HG03196 (cell line): ENCODE measurements around the gene FCHSD2.

ENCODE experiments used
- ATAC-seq: cut with Tn5 transposase; IDR thresholded peaks from one replicate; pipeline ENCODE4 v1.9.1; 2021; ENCODE audit not compliant: unreplicated experiment

Gene FCHSD2

DNA sequence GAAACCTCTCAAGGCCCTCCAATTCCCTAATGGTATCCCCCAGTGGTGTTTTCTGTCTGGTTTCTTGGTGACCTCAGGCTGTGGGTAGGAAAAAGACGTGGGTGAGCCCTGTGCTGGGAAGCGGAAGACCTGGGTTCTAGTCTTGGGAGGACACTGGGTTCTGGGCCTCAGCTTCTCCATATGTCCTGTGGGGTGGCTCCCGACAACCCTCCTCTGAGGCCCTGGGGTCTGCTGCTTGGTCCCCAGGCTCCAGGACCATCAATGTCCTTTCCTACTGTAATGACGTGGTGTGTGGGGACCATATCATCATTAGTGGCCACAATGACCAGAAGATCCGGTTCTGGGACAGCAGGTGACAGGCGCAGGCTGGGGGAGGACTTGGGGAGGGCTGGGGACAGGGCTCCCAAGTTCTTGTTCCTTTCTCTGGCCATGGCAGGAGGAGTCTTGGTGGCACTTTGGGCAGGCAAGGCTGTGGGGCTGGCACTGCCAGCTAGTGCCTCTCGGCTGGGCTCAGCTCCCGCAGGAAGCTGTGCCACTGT, 315.1 kb downstream of the FCHSD2 start:
- no peak for ATAC-seq

DNA sequence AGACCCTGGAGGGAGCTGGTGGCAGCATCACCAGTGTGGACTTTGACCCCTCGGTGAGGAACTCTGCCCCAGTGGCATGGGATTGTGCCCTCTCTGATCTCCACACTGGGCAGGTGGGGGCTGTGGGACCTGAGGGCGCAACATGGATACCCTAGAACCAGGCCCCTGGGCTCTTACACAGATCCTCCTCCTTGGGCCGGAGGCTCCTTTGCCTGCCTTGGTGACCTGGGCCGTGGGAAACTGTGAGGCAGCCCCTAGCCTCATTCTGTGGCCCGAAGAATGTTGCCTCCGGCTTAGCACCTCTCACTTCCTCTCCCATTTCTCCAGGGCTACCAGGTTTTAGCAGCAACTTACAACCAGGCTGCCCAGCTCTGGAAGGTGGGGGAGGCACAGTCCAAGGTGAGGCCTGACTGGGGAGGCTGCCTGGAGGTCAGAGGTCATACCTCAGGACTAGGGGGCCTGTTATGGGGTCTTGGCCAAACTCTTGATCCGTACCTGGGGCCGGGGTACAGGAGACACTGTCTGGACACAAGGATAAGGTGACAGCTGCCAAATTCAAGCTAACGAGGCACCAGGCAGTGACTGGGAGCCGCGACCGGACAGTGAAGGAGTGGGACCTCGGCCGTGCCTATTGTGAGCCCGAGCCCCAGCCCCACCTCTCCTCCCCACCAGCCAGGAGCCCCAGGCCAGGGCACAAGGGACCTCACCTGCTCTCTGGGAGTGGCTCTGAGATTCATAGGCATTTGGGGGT, 315.8 kb downstream of the FCHSD2 start:
- ATAC-seq, result no peak

DNA sequence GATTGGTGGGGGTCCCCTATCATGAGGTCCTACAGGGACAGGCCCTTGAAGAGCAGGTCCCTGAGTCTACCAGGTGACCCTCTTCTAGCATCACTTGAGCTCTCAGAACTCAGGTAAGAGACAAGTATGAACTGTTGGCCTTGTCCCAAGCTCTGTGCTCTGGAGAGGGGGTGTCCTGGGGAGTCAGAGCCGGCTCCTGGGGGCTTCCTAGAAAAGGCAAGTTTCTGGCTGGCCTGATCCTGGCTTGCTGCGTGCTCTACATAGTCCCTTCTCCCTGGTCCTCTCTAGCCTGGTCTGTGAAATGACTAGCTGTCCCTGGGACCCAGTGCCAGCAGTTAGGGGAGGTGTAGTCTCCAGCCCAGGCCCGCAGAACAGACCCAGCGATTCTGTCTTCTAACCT, 316.5 kb downstream of the FCHSD2 start:
- ATAC-seq, result no peak

DNA sequence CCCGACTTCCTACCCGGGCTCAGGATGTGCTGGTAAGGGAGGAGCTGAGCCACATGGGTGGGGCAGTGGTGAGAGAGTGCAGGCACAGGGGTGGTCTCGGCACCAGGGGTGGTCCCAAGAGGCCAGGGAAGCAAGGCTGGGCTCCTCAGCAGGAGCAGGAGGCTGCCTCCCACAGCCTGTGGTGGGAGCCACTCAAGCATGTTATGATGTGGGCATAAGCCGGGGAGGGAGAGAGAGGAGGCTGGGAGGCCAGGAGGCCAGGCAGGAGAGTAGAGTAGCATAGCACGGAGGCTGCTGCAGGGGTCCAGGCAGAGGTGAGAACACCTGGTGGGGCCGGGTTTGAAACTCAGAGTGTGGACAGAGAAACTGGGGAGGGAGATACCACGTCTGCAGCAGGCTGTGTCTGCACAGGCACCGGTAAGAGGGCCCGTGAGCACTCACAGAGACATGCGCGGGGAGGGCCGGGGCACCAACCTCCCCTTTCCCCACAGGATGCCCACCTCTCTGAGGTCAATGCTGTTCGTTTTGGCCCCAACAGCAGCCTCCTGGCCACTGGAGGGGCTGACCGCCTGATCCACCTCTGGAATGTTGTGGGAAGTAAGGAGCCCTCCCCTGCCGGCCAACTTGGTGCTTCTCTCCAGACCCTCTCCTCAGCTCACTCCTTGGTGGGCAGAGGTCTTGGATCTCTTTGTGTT, 317.2 kb downstream of the FCHSD2 start:
- ATAC-seq, result no peak

DNA sequence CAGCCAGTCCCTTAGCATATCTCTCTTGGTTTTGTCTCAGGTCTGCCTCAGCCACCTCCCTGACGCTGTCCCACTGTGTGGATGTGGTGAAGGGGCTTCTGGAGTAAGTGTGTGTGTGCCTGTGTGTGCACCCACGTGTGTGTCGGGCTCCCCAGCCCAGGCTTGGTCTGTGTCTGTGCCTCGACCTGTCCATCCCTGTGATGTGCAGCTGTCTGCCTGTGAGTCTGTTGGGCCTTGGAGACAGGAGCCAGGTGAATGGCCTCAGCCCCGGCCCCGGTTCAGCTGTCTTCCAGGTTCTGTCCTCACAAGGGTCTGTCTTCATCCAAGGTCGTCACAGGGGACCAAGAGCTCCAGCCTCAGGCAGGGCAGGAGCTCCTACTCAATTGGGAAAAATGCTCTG, 318.1 kb downstream of the FCHSD2 start:
- ATAC-seq, result no peak

DNA sequence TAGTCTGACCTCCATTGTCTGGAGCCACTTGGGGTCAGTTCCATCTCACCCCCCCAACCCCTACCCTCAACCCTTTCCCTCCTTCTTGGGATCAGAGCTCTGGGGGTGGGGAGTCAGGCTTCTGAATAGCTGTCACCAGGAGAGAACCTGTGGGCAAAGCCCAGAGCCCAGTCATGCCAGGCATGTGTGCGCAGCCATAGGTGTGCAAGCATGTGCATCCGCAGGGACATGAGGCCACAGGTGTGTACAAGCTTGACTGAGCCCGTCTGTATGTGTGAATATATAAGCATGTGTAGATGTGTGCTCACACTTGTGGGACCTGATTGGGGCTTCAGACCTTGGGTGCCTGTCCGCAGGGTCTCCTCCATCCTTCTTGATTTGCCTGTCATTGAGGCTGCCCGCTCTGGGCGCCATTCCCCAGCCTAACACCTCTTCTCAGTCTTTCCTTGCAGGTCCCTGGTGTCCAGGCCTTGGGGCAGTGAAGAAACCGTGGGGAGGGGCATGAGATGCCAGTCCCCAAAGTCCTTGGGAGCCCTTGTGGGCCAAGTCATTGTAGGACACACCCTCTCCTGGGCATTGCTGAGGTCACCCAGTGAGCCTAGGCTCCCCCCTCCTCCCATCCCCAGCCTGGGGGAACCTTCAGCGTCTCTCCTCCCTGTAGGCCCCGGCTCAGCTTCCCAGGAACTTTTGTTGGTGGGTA, 318.9 kb downstream of the FCHSD2 start:
- no peak for ATAC-seq

DNA sequence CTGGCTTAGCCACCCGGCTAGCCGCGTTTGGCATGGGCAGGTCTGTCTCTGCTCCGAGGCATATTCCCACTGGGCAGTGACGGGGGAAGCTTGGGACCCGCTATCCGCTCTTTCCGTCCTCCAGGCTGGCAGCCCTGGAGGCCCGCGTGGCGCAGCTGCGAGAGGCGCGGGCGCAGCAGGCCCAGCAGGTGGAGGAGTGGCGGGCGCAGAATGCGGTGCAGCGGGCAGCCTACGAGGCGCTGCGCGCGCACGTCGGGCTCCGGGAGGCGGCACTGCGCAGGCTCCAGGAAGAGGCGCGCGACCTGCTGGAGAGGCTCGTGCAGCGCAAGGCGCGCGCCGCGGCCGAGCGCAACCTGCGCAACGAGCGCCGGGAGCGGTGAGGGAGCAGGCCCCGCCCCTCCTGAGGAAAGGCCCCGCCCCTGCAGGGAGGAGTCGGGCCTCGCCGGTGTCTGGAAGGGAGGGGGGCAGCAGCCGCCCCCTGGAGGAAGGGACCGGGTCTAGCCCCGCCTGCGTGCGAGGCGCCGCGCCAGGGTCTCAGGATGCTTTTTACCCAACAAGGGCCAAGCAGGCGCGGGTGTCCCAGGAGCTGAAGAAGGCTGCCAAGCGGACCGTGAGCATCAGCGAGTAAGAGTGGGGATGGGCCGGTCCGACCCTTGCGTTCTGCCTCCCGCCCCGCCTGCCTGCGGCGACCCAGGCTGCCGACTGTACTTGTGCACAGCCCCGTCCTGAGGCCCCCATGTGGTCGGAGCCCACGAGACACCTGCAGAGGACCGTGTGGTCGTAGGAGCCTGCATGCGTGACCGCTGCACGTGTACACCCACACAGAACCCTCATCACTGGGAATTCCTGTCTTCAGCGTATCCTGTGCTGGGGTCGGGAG, 320.0 kb downstream of the FCHSD2 start:
- no peak for ATAC-seq

DNA sequence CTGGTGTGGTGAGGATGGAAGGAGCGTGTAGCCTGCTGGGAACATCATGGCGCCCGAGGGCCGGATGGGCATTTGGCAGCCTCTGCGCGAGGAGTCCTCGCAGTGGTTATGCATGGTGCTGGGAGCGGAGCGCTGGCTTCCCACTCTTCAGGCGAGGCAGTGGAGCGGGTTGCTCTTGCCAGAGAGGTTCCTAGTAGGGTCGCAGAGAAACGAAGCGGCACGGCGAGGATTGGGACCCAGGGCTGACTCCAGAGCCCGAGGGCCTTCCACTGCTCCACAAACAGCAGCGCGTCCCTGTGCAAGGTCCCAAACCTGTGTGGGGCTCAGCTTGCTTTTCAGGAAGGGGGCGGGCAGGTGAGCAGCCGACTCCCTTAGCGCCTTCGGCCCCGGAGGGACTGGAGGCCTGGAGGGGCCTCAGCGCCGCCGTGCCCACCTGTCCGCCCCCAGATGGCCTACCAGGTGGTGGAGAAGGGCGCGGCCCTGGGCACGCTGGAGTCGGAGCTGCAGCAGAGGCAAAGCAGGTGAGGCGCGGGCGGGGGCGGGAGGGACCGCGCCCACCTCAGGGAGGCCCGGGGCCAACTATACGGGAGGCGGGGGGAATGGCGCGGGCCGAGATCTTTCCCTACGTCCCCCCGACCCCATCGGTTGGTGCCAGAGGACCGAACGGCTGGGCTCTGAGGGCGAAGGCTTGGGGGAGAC, 320.7 kb downstream of the FCHSD2 start:
- ATAC-seq, result no peak

DNA sequence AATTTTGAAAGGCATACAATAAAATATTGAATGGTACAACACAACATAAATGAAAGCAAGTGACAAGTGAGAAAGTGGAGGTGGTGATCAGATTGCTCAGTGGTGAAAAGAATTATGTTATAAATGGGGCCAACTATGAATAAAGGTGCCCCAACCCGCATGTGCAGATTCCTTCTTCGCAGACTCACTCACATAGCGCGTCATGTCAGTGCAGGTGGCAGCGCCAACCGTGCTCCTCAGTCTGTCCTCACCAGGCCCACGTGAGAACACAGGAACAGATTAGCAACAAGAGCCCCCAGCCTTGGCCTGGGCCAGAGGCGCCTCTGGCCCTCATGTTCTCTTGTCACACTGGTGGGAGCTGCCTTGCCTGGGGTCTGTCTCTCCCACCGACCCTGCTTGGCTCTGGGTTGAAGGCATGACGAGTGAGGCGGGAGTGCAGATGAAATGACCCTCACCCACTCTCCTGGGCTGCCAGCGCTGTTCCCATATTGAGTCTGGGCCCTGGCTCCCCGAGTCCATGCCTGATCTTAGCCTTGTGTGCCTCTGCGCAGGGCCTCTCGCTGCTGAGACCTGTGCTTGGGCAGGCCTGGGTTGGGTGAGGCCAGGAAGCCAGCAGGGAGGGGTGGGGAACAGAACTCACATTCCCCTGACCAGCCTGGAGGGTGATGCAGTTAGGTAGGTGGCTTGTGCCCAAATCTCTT, 321.5 kb downstream of the FCHSD2 start:
- ATAC-seq, result no peak

DNA sequence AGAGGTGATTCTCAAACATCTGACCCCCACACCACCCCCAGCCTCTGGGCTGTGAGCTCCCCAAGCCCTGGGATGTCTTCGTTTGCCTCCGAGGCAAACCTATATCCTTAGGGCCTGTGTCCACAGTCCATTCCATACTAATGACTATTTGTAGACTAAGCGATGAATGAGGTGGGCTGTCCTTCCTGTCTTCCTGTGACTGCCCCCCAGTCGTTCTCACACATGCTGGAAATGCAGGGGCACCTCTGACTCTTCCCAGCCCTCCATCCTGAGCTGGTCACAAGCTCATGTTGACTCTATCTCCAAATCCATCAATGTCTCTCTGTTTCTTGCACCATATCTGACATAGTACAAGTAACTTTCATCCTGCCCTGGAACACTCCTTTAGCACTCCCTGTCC, 323.1 kb downstream of the FCHSD2 start:
- no peak for ATAC-seq

DNA sequence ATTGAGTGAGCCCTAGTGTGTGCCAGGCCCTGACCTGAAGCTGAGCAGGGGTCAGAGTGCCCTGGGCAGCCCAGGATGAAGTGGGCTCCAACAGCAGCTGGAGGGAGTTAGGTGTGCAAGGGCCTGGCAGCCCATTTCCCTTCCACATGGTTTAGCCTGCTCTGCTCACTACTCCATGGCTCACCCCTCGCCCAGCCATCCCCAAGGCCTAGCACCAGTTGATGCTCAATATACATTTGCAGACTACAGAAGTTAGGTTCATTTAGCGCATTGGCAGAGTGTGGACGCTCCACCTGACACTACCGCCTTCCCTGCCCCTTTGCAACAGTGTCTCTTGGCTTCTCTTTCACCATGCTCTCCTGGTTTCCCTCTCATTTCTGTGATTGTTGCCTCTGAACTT, 324.2 kb downstream of the FCHSD2 start:
- no peak for ATAC-seq

DNA sequence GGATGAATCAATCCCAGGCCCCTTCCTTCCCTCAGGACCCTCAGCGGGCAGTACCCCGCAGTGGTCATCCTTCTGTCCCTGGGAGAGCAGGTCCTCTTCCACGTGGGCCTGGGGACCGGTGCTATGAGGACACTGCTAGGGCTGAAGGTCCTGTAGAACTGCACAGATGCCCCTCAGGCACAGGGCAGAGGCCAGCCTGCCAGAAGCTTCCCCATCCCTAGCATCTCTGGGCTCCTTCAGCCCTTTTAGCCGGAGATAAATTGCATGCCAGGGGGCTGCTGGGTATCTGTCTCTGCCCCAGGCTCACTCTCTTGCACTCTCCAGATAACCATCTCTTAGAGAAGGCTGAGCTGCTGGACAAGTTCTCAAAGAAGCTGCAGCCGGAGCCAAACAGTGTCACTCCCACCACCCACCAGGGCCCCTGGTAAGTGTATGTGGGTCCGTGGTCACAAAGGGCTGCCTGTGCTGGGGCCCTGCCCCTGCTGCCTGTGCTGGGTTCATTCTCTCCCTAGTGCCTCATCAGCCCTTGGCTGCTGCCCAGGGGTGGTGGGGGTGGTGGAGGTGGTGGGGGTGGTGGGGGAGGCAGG, 325.6 kb downstream of the FCHSD2 start:
- ATAC-seq, result no peak

DNA sequence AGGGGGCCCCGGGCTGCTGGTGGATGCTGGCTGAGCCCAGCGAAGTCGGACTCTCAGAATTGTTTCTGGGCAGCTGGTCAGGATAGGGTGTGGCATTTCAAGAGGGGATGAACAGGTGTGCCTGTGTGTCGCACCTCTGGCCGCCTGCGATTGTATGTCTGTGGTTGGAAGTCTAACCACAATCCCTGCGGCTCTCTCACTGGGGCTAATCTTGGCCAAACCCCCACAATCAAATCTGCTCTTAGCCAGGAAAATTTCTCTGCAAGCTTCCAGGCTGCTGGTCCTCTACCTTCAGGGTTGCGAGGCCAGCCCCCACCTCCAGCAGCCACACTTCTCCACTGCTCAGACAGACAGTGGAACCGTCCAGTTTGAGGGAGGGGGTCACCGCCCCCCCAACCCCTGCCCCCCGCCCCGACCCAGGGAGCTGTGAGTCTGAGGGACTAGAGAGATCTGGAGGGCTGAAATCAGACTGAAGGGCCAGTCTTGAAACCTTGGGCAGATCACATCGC, 327.0 kb downstream of the FCHSD2 start:
- ATAC-seq, result peak; percentile 3

DNA sequence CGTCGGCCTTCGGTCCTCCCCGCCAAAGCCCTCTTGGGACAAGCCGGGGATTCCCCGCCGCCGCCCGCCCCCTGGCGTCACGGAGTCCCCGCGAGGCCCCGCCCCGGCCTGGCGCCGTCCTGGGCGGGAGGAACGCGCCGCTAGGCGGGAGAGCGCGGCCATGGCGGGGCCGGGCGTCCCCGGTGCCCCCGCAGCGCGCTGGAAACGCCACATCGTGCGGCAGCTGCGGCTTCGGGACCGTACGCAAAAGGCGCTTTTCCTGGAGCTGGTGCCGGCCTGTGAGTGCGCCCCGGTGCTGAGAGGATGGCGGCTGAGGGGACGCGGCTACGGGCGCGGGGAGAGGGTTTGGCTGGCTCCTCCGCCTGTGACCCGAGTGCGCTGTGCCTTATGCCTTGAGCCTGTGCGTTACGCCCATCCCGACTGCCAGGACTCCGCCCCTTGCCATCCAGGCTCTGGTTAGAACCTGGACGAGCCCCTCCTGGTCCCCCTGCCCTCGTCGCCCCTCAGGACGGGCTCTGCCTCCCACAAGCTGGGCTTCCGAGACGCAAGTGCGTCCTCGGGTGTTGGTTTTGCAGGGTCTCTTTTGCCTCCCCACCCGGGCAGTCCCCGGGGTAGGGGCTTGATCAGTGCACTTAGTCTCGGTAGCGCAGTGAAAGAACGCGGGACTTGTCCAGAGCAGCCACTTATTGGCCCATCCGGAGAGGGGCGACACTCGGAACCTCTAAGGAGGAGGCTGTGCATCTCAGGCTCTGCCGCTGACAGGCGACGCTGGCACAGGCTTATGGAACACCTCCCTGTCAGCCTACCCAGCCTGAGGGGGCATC, 327.6 kb downstream of the FCHSD2 start, which contains the start of gene ATG16L2:
ATG16L2 (plus strand) TSS at position 126 of the 824 bp plus-strand sequence; CDS start at position 161, 35 bp downstream.
- peak; percentile 51 for ATAC-seq

DNA sequence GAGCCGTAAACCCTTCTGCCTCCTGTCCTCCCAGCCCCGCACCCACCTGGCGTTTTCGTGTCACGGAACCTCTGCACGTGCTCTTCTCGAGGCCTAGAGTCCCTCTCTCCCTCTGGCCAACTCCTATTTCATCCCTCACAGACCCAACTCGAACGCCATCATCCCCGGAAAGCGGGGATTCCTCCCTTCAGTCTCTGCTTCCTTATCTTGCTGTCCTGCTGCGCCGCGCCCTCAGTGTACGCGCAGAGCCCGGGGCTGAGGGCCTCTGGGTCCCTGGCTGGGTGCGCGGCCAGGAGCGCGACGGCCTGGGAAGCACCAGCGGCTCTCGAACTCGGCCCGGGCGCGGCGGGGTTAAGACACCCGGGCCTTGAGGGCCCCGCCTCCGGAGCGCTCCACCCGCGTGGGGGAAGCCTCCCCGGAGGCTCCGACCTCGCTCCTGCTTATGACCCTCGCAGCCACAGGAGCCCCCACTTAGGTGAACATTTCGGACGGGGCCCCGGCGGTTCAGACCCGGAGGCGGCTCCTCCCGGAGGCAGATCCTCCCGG, 328.3 kb downstream of the FCHSD2 start:
- ATAC-seq, result peak; percentile 41

DNA sequence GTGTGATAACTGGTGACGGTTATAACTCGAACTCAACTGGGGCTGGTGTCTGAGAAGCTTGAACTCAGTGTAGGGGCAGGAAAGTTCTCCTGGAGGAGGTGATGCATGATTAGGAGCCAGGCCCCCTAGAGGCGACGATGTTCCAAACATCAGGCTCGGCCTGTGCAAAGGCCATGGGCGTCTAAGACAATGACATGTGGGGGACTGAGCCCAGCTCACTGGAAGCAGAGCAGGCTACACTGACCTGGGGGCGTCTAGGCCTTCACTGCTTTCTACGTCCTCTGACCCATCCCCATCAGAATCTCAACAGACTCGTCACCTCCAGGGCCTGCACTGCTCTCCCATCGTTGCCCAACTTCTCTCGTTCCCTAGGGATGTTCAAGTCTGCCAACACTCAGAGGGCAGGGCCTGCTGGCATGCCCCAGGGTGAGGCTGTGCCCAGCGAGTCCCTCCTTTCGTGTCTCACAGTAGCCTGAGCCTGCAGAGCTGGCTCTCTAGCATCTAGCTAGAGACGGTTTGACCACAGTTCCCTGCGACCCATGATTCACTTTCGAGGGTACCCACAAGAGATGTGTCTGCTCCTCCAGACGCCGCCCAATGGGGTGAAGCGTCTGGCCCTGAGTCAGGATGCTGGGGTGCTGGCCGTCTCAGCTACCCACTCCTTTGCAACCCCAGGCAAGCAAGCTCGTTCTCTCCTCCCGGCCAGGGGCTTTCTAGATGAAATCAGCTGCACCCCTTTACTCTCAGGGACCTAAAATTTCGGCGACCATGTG, 329.0 kb downstream of the FCHSD2 start:
- ATAC-seq, result no peak

DNA sequence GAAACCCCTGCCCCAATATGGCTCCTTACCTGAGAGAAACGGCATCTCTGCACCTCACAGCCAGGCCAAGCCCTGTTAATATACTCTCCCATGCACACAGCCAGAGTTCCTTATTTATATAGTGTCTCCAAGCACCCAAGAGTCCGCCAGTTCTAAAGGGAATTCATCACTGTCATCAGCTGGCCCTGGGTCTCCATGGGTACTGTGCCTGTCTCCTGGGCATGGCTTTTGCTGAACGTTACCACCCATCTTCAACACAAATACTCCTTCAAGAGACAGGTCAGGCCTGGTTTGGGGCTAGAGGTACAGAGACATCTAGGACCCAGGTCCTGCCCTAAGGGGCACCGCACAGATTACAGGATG, 329.5 kb downstream of the FCHSD2 start:
- no peak for ATAC-seq
